ENCODE results near the gene ADGRL1. TPM values are rescaled to one million over a fixed set of nuclear protein-coding genes. Genes with fewer than 3 reads are reported as not detected.

Gene ADGRL1
- total RNA-seq, 6 experiments from 2014 or later, result 0.46 to 4.6 (median 1.3) TPM

DNA sequence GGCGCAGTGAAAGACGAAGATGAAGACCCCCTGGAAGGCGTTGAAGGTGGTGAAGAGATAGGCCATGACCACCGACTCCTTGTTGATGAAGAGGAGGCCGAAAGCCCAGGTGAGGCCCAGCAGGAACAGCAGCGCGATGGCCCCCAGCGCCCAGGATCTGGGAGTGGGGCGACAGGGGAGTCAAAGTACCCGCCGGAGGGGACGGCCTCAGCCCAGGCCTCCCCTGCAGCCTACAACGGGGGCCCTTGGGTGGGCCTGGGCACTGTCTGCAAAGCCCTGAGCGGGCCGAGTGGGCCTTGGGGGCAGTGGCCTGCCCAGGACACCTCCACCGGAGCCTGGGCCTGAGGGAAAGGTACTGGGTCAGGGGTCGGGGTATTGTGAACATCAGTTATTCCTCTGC is 50.6 kb downstream of the ADGRL1 start:
- Histone ChIP-seq H3K27me3 (no peaks in the 10 kb centered on the region), H3K4me1 (no peaks in the 10 kb centered on the region), H3K27ac (no peak overlapping the region), H3K36me3 (peaks cover 0 to 5% (median 0%) of the 10 kb centered on the region in 4 donors), H3K9me3 (no peaks in the 10 kb centered on the region), H3K4me3 (no peak overlapping the region)
- no peak for TF ChIP-seq CTCF (IDR thresholded peaks at IDR 0.05)
- TF ChIP-seq POLR2A (IDR thresholded peaks at IDR 0.05), result no peak
- intact Hi-C loops (cut with DNase I), result no loop called here
- WGBS (ENCODE audit: insufficient coverage, low coverage, low lambda C conversion rate, missing lambda C conversion rate), result 96% methylated on average over 5 of the region's 17 CpGs
- ATAC-seq, result no peak
- DNase-seq, result no peak

DNA sequence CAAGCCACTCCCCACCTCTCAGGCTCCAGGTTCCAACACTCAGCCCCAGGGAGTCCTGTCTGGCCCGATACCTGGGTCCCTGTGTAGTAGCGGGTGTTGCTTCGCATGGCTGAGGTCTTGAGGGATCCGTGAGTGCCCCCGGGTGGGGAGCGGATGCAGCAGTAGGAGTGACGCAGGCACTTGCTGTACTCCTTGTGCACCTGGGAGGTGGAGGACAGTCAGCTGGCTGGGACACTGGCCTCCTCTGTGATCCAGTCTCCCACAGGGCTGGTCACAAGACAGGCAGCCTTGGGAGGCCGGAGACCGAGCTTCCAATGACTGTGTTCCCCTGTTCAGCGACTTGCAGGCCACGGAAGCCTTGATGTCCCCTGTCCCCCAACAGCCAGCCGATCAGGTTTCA is 53.3 kb downstream of the ADGRL1 start:
- TF ChIP-seq CTCF (IDR thresholded peaks at IDR 0.05), result no peak
- TF ChIP-seq POLR2A (IDR thresholded peaks at IDR 0.05), result no peak
- Histone ChIP-seq H3K36me3 (peaks cover 0 to 5% (median 0%) of the 10 kb centered on the region in 4 donors), H3K27ac (no peak overlapping the region), H3K27me3 (no peaks in the 10 kb centered on the region), H3K4me3 (no peak overlapping the region), H3K9me3 (no peaks in the 10 kb centered on the region), H3K4me1 (no peaks in the 10 kb centered on the region)
- 94% methylated on average over 6 of the region's 12 CpGs for WGBS (ENCODE audit: insufficient coverage, low coverage, low lambda C conversion rate, missing lambda C conversion rate)
- intact Hi-C loops (cut with DNase I), result no loop called here
- ATAC-seq, result no peak
- no peak for DNase-seq

DNA sequence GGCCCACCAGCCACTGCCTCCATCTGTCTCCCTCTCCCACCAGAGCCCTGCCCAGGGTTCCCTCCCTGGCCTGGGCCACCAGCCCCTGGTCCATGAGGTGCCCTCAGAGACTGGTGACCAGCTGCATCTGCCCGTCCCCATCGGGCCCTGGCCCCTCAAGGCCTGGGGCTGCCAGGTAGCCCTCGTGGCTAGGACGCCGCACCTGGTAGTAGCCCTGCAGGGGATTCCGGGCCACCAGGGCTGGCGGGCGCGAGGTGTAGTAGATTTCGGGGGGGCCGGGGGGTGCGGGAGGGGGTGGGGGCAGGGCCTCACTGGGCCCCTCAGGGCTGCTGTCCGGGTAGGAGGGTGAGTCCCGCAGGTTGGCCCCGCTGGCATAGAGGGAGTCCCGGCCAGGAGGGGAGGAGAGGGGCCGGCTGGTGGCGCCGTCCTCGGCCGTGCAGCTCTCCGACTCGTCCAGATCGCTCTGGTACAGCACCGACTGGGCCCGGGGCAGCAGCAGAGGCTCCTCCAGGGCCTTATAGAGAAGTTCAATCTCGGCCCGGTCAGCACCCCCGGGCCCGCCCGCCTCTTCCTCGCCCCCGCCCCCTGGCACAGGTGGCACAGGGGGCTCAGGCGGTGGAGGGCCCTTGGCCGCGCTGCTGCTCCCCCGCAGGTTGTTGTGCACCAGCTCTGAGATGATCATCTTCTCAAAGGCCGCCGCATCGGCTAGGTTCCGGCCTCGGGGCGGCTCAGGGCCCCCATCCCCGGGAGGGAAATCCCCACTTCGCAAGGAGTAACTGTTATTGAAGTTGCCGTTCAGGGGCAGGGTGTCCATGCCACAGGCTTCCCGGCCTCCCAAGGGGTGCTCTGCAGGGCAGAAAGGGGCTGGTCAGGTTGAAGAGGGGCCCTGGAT is 55.0 kb downstream of the ADGRL1 start:
- H3K27ac ChIP-seq, result no peak overlapping the region
- H3K4me3 ChIP-seq, result no peak overlapping the region
- H3K9me3 ChIP-seq, result no peaks in the 10 kb centered on the region
- H3K27me3 ChIP-seq, result no peaks in the 10 kb centered on the region
- WGBS (ENCODE audit: insufficient coverage, low coverage, low lambda C conversion rate, missing lambda C conversion rate), result 80% methylated on average over 1 of the region's 47 CpGs
- intact Hi-C loops (cut with DNase I), result no loop called here
- H3K4me1 ChIP-seq, result no peaks in the 10 kb centered on the region
- TF ChIP-seq CTCF (IDR thresholded peaks at IDR 0.05), result no peak
- DNase-seq (no peak), ATAC-seq (no peak)
- H3K36me3 ChIP-seq, result peaks cover 0 to 5% (median 0%) of the 10 kb centered on the region in 4 donors

DNA sequence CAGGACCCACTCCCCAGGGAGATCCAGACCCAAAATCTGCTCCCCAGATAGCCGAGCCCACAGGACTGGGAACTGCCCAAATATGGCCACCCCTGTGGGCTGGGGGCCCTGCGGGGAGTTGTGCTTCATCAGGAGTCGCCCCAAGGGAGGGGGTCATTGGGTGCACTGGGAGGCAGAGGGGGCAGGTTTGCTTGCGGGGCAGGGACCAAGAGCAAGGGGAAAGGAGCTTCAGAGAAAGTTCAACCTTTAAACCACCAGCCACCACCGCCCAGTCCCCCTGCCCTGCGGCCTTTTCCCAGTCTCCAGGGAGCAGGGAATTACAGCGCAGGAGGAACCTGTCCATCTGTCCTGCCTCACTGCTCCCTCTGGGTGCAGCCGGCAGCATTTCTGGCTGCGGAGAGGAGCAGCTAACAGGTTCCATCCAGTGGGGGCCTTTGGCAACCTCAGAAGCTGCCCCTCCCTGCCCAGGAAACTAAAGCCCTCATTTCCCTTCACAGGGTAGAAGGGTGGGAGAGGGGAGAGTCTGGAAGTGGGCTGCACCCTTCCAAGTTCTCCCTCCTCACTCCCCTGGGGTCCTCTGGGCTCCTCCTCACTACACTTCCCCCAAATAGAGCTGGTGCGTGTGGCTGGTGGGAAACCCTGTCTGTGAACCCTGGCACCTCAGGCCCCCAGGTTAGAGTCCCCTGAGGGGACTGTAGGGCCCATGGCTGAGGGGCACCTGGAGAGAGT is 55.8 kb downstream of the ADGRL1 start:
- ATAC-seq (no peak), DNase-seq (no peak)
- intact Hi-C loops (cut with DNase I), result no loop called here
- Histone ChIP-seq H3K36me3 (peaks cover 0 to 1% (median 0%) of the 10 kb centered on the region in 4 donors), H3K4me1 (no peaks in the 10 kb centered on the region), H3K4me3 (no peak overlapping the region), H3K9me3 (no peaks in the 10 kb centered on the region), H3K27ac (peak overlapping the region in 2 of 3 donors; percentile 33 to 38), H3K27me3 (no peaks in the 10 kb centered on the region)
- no peak for TF ChIP-seq CTCF (IDR thresholded peaks at IDR 0.05)
- TF ChIP-seq POLR2A (IDR thresholded peaks at IDR 0.05), result no peak
- 64% methylated on average over 4 of the region's 10 CpGs for WGBS (ENCODE audit: insufficient coverage, low coverage, low lambda C conversion rate, missing lambda C conversion rate)

All from right lobe of liver (tissue), 6 donors.